Upper lobe of left lung (tissue), 4 donors: ENCODE results near the gene SUPV3L1.

Source experiments
- POLR2AphosphoS5 ChIP-seq, 2 donors: sonication (generic); formaldehyde crosslinking; IDR thresholded peaks; one replicate each; pipeline ENCODE4 v1.5.1; 2017; ENCODE audit warnings: antibody characterized with exemption in 2 of 2
- TF ChIP-seq, protein P1 (sequence below), 6 experiments: fragments of 450-650 bp in 4 of 6; fragments of 200-600 bp in 2 of 6; sonication (generic) in 2 of 6; IDR thresholded peaks; one replicate each; pipeline ENCODE4 v1.5.1; 2016 to 2019; ENCODE audit warnings: antibody characterized with exemption in 6 of 6

DNA sequence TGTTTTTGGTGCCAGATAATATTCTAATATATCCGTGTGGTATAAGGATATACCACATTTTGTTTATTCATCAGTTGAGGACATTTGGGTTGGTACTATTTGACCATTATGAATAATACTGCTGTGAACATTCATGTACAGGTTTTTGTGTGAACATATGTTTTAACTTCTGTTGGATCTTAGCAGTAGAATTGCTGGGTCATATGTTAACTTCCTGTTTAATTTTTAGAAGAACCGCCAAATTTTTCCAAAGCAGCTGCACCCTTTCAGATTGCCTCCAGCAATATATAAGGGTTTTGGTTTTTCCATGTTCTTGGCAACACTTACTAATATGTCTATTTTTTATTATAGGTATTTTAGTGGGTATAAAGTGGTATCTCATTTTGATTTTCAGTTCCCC lies 33.3 kb upstream of the SUPV3L1 start:
- TF ChIP-seq, protein P1, sequence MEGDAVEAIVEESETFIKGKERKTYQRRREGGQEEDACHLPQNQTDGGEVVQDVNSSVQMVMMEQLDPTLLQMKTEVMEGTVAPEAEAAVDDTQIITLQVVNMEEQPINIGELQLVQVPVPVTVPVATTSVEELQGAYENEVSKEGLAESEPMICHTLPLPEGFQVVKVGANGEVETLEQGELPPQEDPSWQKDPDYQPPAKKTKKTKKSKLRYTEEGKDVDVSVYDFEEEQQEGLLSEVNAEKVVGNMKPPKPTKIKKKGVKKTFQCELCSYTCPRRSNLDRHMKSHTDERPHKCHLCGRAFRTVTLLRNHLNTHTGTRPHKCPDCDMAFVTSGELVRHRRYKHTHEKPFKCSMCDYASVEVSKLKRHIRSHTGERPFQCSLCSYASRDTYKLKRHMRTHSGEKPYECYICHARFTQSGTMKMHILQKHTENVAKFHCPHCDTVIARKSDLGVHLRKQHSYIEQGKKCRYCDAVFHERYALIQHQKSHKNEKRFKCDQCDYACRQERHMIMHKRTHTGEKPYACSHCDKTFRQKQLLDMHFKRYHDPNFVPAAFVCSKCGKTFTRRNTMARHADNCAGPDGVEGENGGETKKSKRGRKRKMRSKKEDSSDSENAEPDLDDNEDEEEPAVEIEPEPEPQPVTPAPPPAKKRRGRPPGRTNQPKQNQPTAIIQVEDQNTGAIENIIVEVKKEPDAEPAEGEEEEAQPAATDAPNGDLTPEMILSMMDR (IDR thresholded peaks at IDR 0.05): no peak
- TF ChIP-seq POLR2AphosphoS5 (IDR thresholded peaks at IDR 0.05): no peak
